GM10248 (cell line): ENCODE results near the gene DDX19B.

ENCODE experiments used
- CTCF ChIA-PET: fragments of 300-600 bp; sonication (Branson Sonifier 250); formaldehyde crosslinking; extraction: SDS; loops from one replicate; lab custom pipeline; 2021; ENCODE audit warnings: antibody characterized with exemption; lab: Yijun Ruan, JAX
- POLR2A ChIA-PET: fragments of 350-650 bp; sonication (Branson Sonifier 250); formaldehyde crosslinking; extraction: SDS; loops from one replicate; lab custom pipeline; 2020; ENCODE audit warnings: antibody characterized with exemption; lab: Yijun Ruan, JAX
- DNase-seq: peaks from one replicate; pipeline ENCODE4 v3.0.0; 2012; ENCODE audit errors: extremely low spot score
- TF ChIP-seq, protein P1 (sequence below): IDR thresholded peaks from 2 replicates; pipeline ENCODE4 v1.5.1; 2012; ENCODE audit warnings: mild to moderate bottlenecking, low read depth; ENCODE audit errors: extremely low read depth, missing control alignments, control extremely low read depth

DDX19B gene

DNA sequence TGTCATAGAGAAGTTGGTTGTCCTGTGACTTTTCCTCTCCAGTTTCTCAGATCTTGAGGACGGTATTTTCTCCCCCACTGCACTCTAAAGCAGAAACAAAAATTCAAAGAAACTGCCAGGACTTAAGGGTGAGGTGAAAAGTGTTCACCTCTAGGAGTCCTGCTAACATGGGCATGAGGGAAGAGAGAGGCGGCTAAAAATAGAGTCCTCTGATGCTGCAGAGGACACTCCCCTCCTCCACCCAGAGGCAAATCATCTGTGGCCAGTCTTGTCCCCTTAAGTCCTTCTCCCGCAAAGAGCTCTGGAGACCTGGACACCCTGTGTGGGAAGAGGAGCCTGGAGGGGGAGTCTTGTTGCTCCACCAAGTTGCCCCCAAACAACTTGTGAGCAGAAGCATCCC, 43.0 kb downstream of the DDX19B start:
- TF ChIP-seq, protein P1, sequence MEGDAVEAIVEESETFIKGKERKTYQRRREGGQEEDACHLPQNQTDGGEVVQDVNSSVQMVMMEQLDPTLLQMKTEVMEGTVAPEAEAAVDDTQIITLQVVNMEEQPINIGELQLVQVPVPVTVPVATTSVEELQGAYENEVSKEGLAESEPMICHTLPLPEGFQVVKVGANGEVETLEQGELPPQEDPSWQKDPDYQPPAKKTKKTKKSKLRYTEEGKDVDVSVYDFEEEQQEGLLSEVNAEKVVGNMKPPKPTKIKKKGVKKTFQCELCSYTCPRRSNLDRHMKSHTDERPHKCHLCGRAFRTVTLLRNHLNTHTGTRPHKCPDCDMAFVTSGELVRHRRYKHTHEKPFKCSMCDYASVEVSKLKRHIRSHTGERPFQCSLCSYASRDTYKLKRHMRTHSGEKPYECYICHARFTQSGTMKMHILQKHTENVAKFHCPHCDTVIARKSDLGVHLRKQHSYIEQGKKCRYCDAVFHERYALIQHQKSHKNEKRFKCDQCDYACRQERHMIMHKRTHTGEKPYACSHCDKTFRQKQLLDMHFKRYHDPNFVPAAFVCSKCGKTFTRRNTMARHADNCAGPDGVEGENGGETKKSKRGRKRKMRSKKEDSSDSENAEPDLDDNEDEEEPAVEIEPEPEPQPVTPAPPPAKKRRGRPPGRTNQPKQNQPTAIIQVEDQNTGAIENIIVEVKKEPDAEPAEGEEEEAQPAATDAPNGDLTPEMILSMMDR = no peak
- ChIA-PET CTCF (interaction anchor here (1.5 kb wide), 1 partner anchor 17 kb away, joined by 4 read pairs; no protein-coding TSS in a partner anchor), POLR2A (no interaction called here)
- DNase-seq = no peak

DNA sequence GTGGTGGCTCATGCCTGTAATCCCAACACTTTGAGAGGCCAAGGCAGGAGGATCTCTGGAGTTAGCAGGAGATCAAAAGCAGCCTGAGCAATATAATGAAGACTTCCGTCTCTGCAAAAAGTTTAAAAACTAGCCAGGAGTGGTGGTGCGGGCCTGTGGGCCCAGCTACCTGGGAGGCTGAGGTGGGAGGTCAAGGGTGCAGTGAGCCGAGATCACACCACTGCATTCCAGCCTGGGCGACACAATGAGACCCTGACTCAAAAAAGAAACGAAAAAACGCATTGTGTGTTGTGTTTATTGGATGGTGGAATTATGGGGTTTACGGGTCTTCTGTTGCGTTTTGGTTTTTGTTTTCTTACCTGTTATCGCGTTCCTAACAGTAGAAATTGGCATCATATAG, 46.9 kb downstream of the DDX19B start:
- CTCF ChIA-PET = interaction anchor here (0.6 to 1.9 kb wide), 6 partner anchors 10 to 94 kb away, joined by 3 to 7 read pairs (median 3); partner anchors contain the start of genes DDX19B and EXOSC6
- TF ChIP-seq, protein P1 = no peak
- POLR2A ChIA-PET = interaction anchor here (0.5 to 2.0 kb wide), 6 partner anchors 21 to 92 kb away, joined by 3 to 11 read pairs (median 4); partner anchors contain the start of gene AARS1
- DNase-seq = no peak

DNA sequence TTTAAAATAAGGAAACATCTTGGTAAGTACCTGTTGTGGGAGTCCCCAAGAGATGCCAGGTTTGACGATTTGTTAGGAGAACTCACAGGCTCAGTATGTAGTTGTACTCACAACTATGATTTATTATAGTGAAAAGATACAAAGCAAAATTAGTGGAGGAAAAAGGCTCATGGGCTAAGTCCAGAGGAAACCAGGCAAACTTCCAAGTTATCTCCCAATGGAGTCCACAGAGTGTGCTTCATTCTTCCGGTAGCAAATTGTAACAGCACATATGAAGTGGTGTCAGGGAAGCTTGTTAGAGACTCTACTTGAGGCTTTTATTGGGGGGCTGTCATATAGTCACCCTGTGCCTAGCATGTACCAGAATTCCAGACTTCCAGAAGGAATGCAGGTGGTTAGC, 50.0 kb downstream of the DDX19B start:
- POLR2A ChIA-PET = no interaction called here
- TF ChIP-seq, protein P1 = no peak
- CTCF ChIA-PET = no interaction called here
- no peak for DNase-seq

DNA sequence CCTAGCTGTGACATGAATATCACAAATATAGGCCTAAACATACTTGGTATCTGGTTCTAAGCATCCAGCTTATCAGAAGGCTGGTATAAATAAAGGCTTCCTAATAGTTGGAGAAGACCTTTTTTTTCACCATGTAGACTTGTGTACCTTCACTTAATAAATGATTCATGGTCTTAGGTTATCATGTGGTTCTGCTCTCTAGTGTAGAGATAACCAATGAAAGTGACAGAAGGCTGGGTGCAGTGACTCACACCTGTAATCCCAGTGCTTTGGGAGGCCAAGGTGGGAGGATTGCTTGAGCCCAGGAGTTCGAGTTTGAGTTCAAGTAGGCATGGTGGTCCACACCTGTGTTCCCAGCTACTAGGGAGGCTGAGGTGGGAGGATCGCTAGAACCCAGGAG, 50.8 kb downstream of the DDX19B start:
- ChIA-PET POLR2A (no interaction called here), CTCF (no interaction called here)
- no peak for DNase-seq
- TF ChIP-seq, protein P1 = no peak

DNA sequence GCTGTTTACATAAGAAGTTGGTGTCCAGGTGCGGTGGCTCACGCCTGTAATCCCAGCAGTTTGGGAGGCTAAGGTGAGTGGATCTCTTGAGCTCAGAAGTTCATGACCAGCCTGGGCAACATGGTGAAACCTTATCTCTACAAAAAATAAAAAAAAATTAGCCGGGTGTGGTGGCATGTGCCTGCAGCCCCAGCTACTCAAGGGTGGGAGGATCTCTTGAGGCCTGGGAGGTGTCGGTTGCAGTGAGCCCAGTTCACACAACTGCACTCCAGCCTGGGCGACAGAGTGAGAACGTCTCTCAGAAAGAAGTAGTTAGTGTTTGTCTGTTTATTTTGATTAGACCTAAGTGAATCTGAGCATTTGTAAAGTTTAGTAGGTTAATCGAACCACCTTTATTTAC, 60.6 kb downstream of the DDX19B start:
- TF ChIP-seq, protein P1 = no peak
- no peak for DNase-seq
- POLR2A ChIA-PET = interaction anchor here (0.6 kb wide), 2 partner anchors 19 to 134 kb away, joined by 7 to 8 read pairs; no protein-coding TSS in a partner anchor
- CTCF ChIA-PET = interaction anchor here (0.9 to 2.9 kb wide), 9 partner anchors 10 to 411 kb away, joined by 3 to 11 read pairs (median 3); partner anchors contain the start of gene DDX19A

DNA sequence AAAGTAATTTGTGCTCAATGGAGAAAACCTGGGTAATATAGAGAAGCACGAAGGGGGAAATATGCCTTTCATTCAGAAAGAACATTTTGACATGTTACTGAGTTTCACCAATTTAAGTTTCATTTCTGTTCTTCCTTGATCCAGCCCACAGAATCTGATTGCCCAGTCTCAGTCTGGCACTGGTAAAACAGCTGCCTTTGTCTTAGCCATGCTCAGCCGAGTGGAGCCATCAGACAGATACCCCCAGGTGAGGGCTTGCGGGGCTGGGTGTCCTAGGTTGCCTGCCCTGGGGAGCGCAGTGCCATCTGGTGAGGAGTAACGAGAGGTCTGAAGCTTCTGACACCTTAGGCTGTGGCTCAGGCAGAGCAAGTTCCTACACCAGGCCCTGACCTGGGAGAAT, 65.4 kb downstream of the DDX19B start:
- TF ChIP-seq, protein P1 = no peak
- CTCF ChIA-PET = interaction anchor here (1.1 to 1.3 kb wide), 2 partner anchors 10 to 39 kb away, joined by 3 to 4 read pairs; no protein-coding TSS in a partner anchor
- no peak for DNase-seq
- POLR2A ChIA-PET = no interaction called here
